H1 (cell line): ENCODE data around the gene AGRN. TPM values are rescaled to one million over a fixed set of nuclear protein-coding genes. Genes with fewer than 3 reads are reported as not detected.

ENCODE experiments used
- BACH1 ChIP-seq: IDR thresholded peaks from 2 replicates; pipeline ENCODE4 v1.6.1; 2012; ENCODE audit warnings: low read length, improper control_type of control experiment
- CBX5 ChIP-seq: fragments of 300-800, 300-1000 bp; sonication (generic); IDR thresholded peaks from 2 replicates; pipeline ENCODE4 v1.7.1; 2016; ENCODE audit warnings: antibody characterized with exemption, low read length, low read depth
- CBX8 ChIP-seq: fragments of 300-800, 300-1000 bp; sonication (generic); IDR thresholded peaks from 2 replicates; pipeline ENCODE4 v1.7.1; 2016; ENCODE audit warnings: low read depth, low read length, borderline replicate concordance
- CTBP2 ChIP-seq: IDR thresholded peaks from 2 replicates; pipeline ENCODE4 v1.7.0; 2011; ENCODE audit warnings: borderline replicate concordance, mild to moderate bottlenecking, moderate library complexity, mixed read lengths, low read length; ENCODE audit not compliant: insufficient read depth, insufficient read length
- EZH2 ChIP-seq: fragments of 200-600 bp; sonication (generic); IDR thresholded peaks from 2 replicates; pipeline ENCODE4 v1.7.1; 2012; ENCODE audit warnings: low read depth, mild to moderate bottlenecking, moderate library complexity, low read length, inconsistent platforms; ENCODE audit not compliant: severe bottlenecking
- JUND ChIP-seq: IDR thresholded peaks from 2 replicates; pipeline ENCODE4 v1.6.1; 2011; ENCODE audit warnings: mild to moderate bottlenecking, improper control_type of control experiment, low read length
- POLR2A ChIP-seq, 2 experiments: IDR thresholded peaks; 1 replicate in 1 of 2; 2 replicates in 1 of 2; pipeline ENCODE4 v1.6.1; 2011; ENCODE audit warnings: low read depth in 2 of 2, low read length in 2 of 2, mild to moderate bottlenecking in 2 of 2; ENCODE audit errors: control extremely low read depth in 1 of 2
- RNF2 ChIP-seq: fragments of 200-900, 300-1000 bp; sonication (generic); IDR thresholded peaks from 2 replicates; pipeline ENCODE4 v1.7.1; 2016; ENCODE audit warnings: borderline replicate concordance, low read depth, mild to moderate bottlenecking, antibody characterized with exemption, low read length; ENCODE audit not compliant: poor library complexity, severe bottlenecking; ENCODE audit errors: missing control alignments
- SIRT6 ChIP-seq: IDR thresholded peaks from one replicate; pipeline ENCODE4 v1.7.1; 2012; ENCODE audit warnings: low read length, inconsistent platforms
- SP1 ChIP-seq: IDR thresholded peaks from 2 replicates; pipeline ENCODE4 v1.6.1; 2011; ENCODE audit warnings: low read depth, low read length
- polyA plus RNA-seq, 7 experiments: library from polyadenylated mRNA; depleted of rRNA in 3 of 7; stranded (reverse) in 5 of 7; unstranded in 2 of 7; fragments of >200 nt in 5 of 7; fragments of 200-250 nt in 2 of 7; gene quantifications; 1 replicate in 5 of 7; 2 replicates in 1 of 7; 4 replicates in 1 of 7; pipeline versions ENCODE4 v1.2.1 to v1.2.3, GENCODE V29; 2011 to 2013; ENCODE audit warnings: missing spikeins in 2 of 7, mixed read lengths in 2 of 7
- total RNA-seq: library from RNA; stranded (reverse); fragmentation: NEBNext Ultra II Directional; extraction: Animal tissue kit (Norgen Biotek cat#: 25700); gene quantifications from 2 replicates; pipeline ENCODE4 v1.2.1, GENCODE V29; 2021
- TF ChIP-seq, protein P1 (sequence below): fragments of 300-600 bp; sonication (generic); IDR thresholded peaks from 2 replicates; pipeline ENCODE4 v1.7.1; 2012; ENCODE audit warnings: low read length, moderate library complexity, mild to moderate bottlenecking, inconsistent platforms; ENCODE audit not compliant: insufficient replicate concordance

The AGRN gene
- total and polyA plus RNA-seq, 2 of the 8 experiments (the other 6 are each of a cell fraction or from before 2014, with no cell fraction given): 52.3 to 155 TPM

DNA sequence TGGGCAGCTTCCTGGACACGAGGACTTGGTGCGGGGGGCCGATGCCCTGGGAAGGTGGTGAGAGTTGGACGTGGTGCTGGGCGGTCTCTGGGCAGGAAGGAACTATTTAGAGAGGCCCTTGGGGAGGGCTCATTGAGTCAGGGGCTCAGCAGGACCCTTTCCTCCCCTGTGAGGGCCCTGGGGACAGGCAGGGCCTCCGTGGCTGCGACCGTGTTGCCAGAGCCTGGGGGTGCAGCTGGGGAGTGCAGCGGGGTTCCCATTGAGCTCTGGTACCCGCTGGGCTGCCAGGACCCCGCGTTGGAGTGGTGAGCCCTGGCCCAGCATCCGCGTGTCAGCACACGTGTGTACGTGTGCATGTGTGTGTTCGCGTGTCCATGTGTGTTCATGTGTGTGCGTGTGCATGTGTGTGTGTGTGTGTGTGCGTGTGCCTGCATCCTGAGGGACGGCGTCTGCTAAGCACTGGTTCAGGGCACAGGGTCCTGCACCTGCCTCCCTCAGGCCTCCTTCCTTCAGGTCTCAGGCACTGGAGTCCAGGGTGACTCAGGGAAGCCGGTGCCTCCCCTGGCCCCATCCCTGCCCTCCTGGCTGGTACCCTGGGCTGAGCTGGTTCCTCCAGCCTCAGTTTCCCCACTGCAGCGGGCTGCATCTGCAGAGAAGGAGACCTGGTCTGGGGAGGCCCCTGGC lies 43.5 kb downstream of the AGRN start (continued):
- TF ChIP-seq, protein P1, sequence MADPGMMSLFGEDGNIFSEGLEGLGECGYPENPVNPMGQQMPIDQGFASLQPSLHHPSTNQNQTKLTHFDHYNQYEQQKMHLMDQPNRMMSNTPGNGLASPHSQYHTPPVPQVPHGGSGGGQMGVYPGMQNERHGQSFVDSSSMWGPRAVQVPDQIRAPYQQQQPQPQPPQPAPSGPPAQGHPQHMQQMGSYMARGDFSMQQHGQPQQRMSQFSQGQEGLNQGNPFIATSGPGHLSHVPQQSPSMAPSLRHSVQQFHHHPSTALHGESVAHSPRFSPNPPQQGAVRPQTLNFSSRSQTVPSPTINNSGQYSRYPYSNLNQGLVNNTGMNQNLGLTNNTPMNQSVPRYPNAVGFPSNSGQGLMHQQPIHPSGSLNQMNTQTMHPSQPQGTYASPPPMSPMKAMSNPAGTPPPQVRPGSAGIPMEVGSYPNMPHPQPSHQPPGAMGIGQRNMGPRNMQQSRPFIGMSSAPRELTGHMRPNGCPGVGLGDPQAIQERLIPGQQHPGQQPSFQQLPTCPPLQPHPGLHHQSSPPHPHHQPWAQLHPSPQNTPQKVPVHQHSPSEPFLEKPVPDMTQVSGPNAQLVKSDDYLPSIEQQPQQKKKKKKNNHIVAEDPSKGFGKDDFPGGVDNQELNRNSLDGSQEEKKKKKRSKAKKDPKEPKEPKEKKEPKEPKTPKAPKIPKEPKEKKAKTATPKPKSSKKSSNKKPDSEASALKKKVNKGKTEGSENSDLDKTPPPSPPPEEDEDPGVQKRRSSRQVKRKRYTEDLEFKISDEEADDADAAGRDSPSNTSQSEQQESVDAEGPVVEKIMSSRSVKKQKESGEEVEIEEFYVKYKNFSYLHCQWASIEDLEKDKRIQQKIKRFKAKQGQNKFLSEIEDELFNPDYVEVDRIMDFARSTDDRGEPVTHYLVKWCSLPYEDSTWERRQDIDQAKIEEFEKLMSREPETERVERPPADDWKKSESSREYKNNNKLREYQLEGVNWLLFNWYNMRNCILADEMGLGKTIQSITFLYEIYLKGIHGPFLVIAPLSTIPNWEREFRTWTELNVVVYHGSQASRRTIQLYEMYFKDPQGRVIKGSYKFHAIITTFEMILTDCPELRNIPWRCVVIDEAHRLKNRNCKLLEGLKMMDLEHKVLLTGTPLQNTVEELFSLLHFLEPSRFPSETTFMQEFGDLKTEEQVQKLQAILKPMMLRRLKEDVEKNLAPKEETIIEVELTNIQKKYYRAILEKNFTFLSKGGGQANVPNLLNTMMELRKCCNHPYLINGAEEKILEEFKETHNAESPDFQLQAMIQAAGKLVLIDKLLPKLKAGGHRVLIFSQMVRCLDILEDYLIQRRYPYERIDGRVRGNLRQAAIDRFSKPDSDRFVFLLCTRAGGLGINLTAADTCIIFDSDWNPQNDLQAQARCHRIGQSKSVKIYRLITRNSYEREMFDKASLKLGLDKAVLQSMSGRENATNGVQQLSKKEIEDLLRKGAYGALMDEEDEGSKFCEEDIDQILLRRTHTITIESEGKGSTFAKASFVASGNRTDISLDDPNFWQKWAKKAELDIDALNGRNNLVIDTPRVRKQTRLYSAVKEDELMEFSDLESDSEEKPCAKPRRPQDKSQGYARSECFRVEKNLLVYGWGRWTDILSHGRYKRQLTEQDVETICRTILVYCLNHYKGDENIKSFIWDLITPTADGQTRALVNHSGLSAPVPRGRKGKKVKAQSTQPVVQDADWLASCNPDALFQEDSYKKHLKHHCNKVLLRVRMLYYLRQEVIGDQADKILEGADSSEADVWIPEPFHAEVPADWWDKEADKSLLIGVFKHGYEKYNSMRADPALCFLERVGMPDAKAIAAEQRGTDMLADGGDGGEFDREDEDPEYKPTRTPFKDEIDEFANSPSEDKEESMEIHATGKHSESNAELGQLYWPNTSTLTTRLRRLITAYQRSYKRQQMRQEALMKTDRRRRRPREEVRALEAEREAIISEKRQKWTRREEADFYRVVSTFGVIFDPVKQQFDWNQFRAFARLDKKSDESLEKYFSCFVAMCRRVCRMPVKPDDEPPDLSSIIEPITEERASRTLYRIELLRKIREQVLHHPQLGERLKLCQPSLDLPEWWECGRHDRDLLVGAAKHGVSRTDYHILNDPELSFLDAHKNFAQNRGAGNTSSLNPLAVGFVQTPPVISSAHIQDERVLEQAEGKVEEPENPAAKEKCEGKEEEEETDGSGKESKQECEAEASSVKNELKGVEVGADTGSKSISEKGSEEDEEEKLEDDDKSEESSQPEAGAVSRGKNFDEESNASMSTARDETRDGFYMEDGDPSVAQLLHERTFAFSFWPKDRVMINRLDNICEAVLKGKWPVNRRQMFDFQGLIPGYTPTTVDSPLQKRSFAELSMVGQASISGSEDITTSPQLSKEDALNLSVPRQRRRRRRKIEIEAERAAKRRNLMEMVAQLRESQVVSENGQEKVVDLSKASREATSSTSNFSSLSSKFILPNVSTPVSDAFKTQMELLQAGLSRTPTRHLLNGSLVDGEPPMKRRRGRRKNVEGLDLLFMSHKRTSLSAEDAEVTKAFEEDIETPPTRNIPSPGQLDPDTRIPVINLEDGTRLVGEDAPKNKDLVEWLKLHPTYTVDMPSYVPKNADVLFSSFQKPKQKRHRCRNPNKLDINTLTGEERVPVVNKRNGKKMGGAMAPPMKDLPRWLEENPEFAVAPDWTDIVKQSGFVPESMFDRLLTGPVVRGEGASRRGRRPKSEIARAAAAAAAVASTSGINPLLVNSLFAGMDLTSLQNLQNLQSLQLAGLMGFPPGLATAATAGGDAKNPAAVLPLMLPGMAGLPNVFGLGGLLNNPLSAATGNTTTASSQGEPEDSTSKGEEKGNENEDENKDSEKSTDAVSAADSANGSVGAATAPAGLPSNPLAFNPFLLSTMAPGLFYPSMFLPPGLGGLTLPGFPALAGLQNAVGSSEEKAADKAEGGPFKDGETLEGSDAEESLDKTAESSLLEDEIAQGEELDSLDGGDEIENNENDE: no peak
- TF ChIP-seq SP1 (no peak), POLR2A (IDR thresholded peaks at IDR 0.05; ENCODE audit: control extremely low read depth in 1 of 2, low read depth in 2 of 2, low read length in 2 of 2) (no peak), EZH2 (no peak), SIRT6 (no peak), CBX8 (no peak), CTBP2 (no peak), CBX5 (no peak), RNF2 (no peak), JUND (no peak), BACH1 (no peak)
